T-helper 17 cell (primary cell): ENCODE results near the gene NBR1. TPM values are rescaled to one million over a fixed set of nuclear protein-coding genes. Genes with fewer than 3 reads are reported as not detected.
"Not testable (repeated sequence)": the region's sequence is repeated elsewhere in the genome, so short reads cannot be mapped to it uniquely, and the experiment has no call there.

ENCODE experiments used
- ATAC-seq: fragments of 150-1000 bp; cut with Tn5 transposase; 2 replicates; pipeline ENCODE4 v1.10.0; 2021; ENCODE audit warnings: mild to moderate bottlenecking, moderate library complexity
- DNase-seq, 3 donors: peaks; one replicate each; pipeline versions ENCODE4 v3.0.0 to v3.0.0-alpha.2; 2020 to 2021
- H3K9me3 ChIP-seq: one replicate; pipeline ENCODE4 v1.7.0; 2013; ENCODE audit warnings: low read length, mild to moderate bottlenecking; ENCODE audit not compliant: control insufficient read depth, poor library complexity, severe bottlenecking
- H3K27ac Mint-ChIP-seq: one replicate; pipeline ENCODE4 v1.8.0; 2022; ENCODE audit warnings: mild to moderate bottlenecking, moderate library complexity, mixed read lengths
- H3K27me3 Mint-ChIP-seq: one replicate; pipeline ENCODE4 v1.8.0; 2022; ENCODE audit warnings: mixed read lengths
- H3K36me3 Mint-ChIP-seq: one replicate; pipeline ENCODE4 v1.8.0; 2022; ENCODE audit warnings: low read depth, mixed read lengths
- H3K4me1 Mint-ChIP-seq: one replicate; pipeline ENCODE4 v1.8.0; 2022; ENCODE audit warnings: mild to moderate bottlenecking, mixed read lengths
- H3K4me3 Mint-ChIP-seq: one replicate; pipeline ENCODE4 v1.8.0; 2022; ENCODE audit warnings: mild to moderate bottlenecking, moderate library complexity, mixed read lengths
- total RNA-seq, 4 donors: library from RNA in 2 of 4; stranded (reverse) in 2 of 4; gene quantifications; one replicate each; pipeline ENCODE4 v1.2.3 and lab custom pipeline; 2022 to 2026

NBR1 gene
- total RNA-seq, 2 donors from 2014 or later = 55.1 to 55.8 TPM

GRCh38 chr17:43171586-43172487 lies 823 bp downstream of the NBR1 start:
- Mint-ChIP-seq H3K4me1 (peaks cover 26% of the 10 kb centered on the region), H3K4me3 (no peak overlapping the region), H3K27me3 (no peaks in the 10 kb centered on the region), H3K27ac (no peak overlapping the region), H3K36me3 (peaks cover 3% of the 10 kb centered on the region)
- DNase-seq (no peak), ATAC-seq (no peak)
- H3K9me3 ChIP-seq = no peaks in the 10 kb centered on the region

- DNase-seq (no peak), ATAC-seq (no peak)
- no peaks in the 10 kb centered on the region for H3K9me3 ChIP-seq
- Mint-ChIP-seq H3K4me3 (peak overlapping the region; percentile 52), H3K27me3 (no peaks in the 10 kb centered on the region), H3K4me1 (peaks cover 31% of the 10 kb centered on the region), H3K27ac (peak overlapping the region; percentile 83), H3K36me3 (peaks cover 3% of the 10 kb centered on the region)
Measured at GRCh38 chr17:43175213-43176118, 4.5 kb downstream of the NBR1 start.

DNA sequence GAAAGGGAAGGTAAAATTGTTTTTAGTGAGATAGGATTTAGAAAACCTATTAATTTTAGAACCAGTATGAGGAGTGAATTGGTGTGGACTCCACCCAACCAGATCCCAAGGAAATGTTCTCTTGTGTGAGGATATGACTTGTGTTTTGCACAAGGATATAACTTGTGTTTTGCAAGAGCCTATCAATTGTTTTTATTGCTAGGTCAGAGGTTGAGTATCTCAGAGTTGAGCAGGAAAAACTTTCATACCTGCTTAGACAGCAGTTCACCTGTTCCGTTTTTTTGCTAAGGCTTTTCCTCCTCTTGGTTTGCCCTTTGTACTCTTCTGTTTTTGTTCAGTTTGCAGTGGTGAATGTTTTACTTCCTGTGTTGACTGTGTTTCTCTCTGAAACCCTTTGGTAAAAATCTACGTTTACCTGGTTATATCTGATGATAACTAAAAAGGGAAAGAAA lies 5.1 kb downstream of the NBR1 start:
- Mint-ChIP-seq H3K27me3 (no peaks in the 10 kb centered on the region), H3K4me3 (peak overlapping the region; percentile 52), H3K27ac (peak overlapping the region; percentile 83), H3K36me3 (peaks cover 3% of the 10 kb centered on the region), H3K4me1 (peaks cover 31% of the 10 kb centered on the region)
- ATAC-seq = no peak
- DNase-seq = no peak
- no peaks in the 10 kb centered on the region for H3K9me3 ChIP-seq

DNA sequence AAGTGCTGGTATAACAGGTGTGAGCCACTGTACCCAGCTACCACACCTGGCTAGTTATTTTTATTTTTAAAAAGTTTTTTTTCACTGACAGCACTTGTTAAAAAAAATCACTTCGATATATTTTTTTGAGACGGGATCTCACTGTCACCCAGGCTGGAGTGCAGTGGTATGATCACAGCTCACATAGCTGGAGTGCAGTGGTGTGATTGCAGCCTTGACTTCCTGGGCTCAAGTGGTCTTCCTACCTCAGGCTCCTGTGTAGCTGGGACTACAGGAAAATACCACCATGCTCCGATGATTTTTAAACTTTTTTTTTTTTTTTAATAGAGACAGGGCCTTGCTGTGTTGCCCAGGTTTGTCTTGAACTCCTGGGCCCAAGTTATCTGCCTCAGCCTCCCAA lies 12.9 kb downstream of the NBR1 start:
- Mint-ChIP-seq H3K27ac (no peak overlapping the region), H3K4me1 (peaks cover 3% of the 10 kb centered on the region), H3K27me3 (no peaks in the 10 kb centered on the region), H3K4me3 (no peak overlapping the region), H3K36me3 (no peaks in the 10 kb centered on the region)
- ATAC-seq = no peak
- DNase-seq = no peak
- no peaks in the 10 kb centered on the region for H3K9me3 ChIP-seq

- H3K27ac Mint-ChIP-seq, H3K4me3 Mint-ChIP-seq, DNase-seq, H3K4me1 Mint-ChIP-seq, ATAC-seq, H3K9me3 ChIP-seq, H3K27me3 Mint-ChIP-seq, H3K36me3 Mint-ChIP-seq: not testable (repeated sequence)
Measured at GRCh38 chr17:43186656-43187055, 15.6 kb downstream of the NBR1 start.

DNA sequence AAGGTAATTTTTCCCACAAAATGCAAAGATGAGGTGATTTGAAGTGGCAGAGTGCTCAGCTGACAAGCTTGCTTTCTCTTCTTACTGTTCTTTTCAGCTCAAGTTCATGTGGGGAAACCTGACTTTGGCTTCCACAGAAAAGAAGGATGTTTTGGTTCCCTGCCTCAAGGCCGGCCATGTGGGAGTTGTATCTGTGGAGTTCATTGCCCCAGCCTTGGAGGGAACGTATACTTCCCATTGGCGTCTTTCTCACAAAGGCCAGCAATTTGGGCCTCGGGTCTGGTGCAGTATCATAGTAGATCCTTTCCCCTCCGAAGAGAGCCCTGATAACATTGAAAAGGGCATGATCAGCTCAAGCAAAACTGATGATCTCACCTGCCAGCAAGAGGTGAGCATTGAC lies 22.2 kb downstream of the NBR1 start:
- H3K36me3 Mint-ChIP-seq = peaks cover 10% of the 10 kb centered on the region
- H3K4me3 Mint-ChIP-seq = no peak overlapping the region

GRCh38 chr17:43199633-43200032 lies 28.6 kb downstream of the NBR1 start:
- ATAC-seq (no peak), DNase-seq (no peak)
- H3K4me3 Mint-ChIP-seq = no peak overlapping the region
- peaks cover 2% of the 10 kb centered on the region for H3K4me1 Mint-ChIP-seq
- H3K36me3 Mint-ChIP-seq = peaks cover 5% of the 10 kb centered on the region
- no peaks in the 10 kb centered on the region for H3K27me3 Mint-ChIP-seq
- H3K9me3 ChIP-seq = no peaks in the 10 kb centered on the region
- H3K27ac Mint-ChIP-seq = no peak overlapping the region

More for the DNA sequence above, 22.2 kb downstream of the NBR1 start:
- Mint-ChIP-seq H3K27ac (no peak overlapping the region), H3K4me1 (peaks cover 4% of the 10 kb centered on the region), H3K27me3 (no peaks in the 10 kb centered on the region)
- DNase-seq (no peak), ATAC-seq (no peak)
- no peaks in the 10 kb centered on the region for H3K9me3 ChIP-seq

GRCh38 chr17:43200127-43200526 lies 29.1 kb downstream of the NBR1 start:
- DNase-seq (no peak), ATAC-seq (no peak)
- Mint-ChIP-seq H3K4me1 (peaks cover 2% of the 10 kb centered on the region), H3K27ac (no peak overlapping the region), H3K36me3 (peaks cover 4% of the 10 kb centered on the region), H3K4me3 (no peak overlapping the region), H3K27me3 (no peaks in the 10 kb centered on the region)
- no peaks in the 10 kb centered on the region for H3K9me3 ChIP-seq

- not testable (repeated sequence) for H3K27me3 Mint-ChIP-seq, H3K9me3 ChIP-seq, H3K27ac Mint-ChIP-seq, H3K4me3 Mint-ChIP-seq, H3K36me3 Mint-ChIP-seq, H3K4me1 Mint-ChIP-seq, DNase-seq, ATAC-seq
Measured at GRCh38 chr17:43203013-43203412, 32.0 kb downstream of the NBR1 start.

DNA sequence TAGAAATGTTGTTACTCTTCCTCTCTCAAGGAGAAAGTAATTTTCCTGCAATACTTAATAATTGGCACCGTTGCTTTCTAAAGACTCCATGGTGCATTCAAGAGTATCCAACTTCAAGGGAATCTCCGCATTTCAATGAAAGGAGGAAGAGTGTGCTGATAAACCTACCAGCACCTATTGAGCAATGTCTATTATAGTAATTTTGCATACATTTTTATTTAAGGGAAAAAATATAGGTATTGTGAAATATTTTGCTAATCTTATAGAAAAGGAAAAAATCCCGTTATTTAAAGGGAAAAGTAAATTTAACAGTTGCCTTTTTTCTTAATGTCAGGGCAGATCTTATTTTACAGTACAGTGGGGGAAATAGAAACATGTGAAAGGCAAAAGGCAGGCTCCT lies 39.6 kb downstream of the NBR1 start:
- DNase-seq = no peak
- Mint-ChIP-seq H3K27ac (peak overlapping the region; percentile 97), H3K27me3 (no peaks in the 10 kb centered on the region), H3K4me3 (peak overlapping the region; percentile 98), H3K36me3 (peaks cover 16% of the 10 kb centered on the region), H3K4me1 (peaks cover 37% of the 10 kb centered on the region)
- no peaks in the 10 kb centered on the region for H3K9me3 ChIP-seq
- no peak for ATAC-seq

- Mint-ChIP-seq H3K27ac (peak overlapping the region; percentile 97), H3K27me3 (no peaks in the 10 kb centered on the region), H3K4me3 (peak overlapping the region; percentile 98), H3K36me3 (peaks cover 15% of the 10 kb centered on the region), H3K4me1 (peaks cover 37% of the 10 kb centered on the region)
- ATAC-seq (no peak), DNase-seq (no peak)
- no peaks in the 10 kb centered on the region for H3K9me3 ChIP-seq
Measured at GRCh38 chr17:43211123-43211479, 40.1 kb downstream of the NBR1 start.

DNA sequence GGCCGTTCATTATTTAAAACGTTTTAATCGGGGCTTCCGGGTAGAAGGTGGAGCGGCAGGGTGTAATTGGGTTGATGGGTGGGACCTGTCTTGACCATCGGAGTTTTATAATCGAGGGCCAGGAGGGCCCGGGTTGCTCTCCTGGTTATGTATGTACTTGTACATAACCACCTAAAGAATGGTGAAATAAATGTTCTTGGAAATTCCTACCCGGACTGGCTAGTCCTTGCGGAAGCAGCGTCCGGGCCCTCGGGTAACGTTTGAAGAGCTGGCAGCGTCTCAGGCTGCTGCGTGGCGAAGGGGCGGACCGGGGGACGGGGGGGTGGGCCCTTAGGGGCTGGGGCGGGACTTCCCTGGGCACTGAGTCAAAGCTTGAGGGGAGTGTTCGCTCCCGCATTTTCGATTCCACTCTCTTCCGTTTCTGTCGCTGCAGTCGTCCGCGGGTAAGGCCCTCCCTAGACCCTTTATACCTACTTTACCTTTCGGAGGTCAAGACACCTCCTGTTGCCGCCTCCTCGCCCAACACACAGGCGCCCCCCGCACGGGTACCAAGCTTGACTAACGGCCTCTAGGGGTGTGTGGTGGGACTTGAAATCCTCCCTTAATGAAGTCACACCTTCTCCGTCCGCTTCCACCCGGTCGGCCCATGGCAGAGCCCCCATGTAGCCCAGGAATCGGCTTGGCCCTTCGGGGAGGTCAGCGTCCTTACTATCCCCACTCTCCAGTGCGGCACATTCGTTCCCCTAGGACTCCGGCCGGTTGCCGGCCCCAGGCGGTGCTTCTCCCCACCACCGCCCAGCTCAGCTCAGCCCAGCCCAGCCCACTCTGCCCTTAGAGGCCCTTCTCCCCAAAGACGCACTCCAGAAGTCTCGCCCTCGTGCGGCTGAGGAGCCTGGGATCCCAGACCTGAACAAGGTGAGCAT lies 40.7 kb downstream of the NBR1 start, which contains the start of gene TMEM106A:
Gene TMEM106A (plus strand): TSS at position 396 of the 923 bp plus-strand sequence. CDS start 1,167 bp downstream, outside the sequence.
- Mint-ChIP-seq H3K36me3 (peaks cover 11% of the 10 kb centered on the region), H3K4me1 (peaks cover 37% of the 10 kb centered on the region)

More for the DNA sequence above, 40.7 kb downstream of the NBR1 start, which contains the start of gene TMEM106A:
- H3K9me3 ChIP-seq = no peaks in the 10 kb centered on the region
- Mint-ChIP-seq H3K27me3 (no peaks in the 10 kb centered on the region), H3K27ac (peak within 1 kb of the TSS; percentile 97), H3K4me3 (peak within 1 kb of the TSS; percentile 98)
- ATAC-seq (peak; percentile 93), DNase-seq (peak; percentile 51 to 65 (median 64))
